HG03025 (cell line): ENCODE results near the gene RGS17.
"Not testable (repeated sequence)": the region's sequence is repeated elsewhere in the genome, so short reads cannot be mapped to it uniquely, and the experiment has no call there.

Experiments used
- ATAC-seq: cut with Tn5 transposase; IDR thresholded peaks from one replicate; pipeline ENCODE4 v1.9.1; 2021; ENCODE audit warnings: mild to moderate bottlenecking, moderate library complexity; ENCODE audit not compliant: unreplicated experiment, low FRiP score

Gene RGS17

GRCh38 chr6:153131037-153131981, at the start of gene RGS17:
TSS of gene RGS17 (minus strand) at chr6:153131282. CDS start at chr6:153044018, 87,264 bp downstream.
- peak; percentile 51 for ATAC-seq

- no peak for ATAC-seq
Measured at GRCh38 chr6:153172815-153173214, 41.7 kb upstream of the RGS17 start.

- ATAC-seq: no peak
Measured at GRCh38 chr6:153170511-153170910, 39.4 kb upstream of the RGS17 start.

GRCh38 chr6:153167907-153168306, 36.8 kb upstream of the RGS17 start:
- no peak for ATAC-seq

GRCh38 chr6:153167061-153167891, 36.2 kb upstream of the RGS17 start:
- ATAC-seq: no peak

GRCh38 chr6:153162646-153163045, 31.6 kb upstream of the RGS17 start:
- ATAC-seq: no peak

GRCh38 chr6:153162172-153162571, 31.1 kb upstream of the RGS17 start:
- ATAC-seq: no peak

GRCh38 chr6:153160221-153160620, 29.1 kb upstream of the RGS17 start:
- no peak for ATAC-seq

- ATAC-seq: no peak
Measured at GRCh38 chr6:153150752-153151440, 19.8 kb upstream of the RGS17 start.

GRCh38 chr6:153150371-153150751, 19.3 kb upstream of the RGS17 start:
- no peak for ATAC-seq

- ATAC-seq: no peak
Measured at GRCh38 chr6:153149891-153150290, 18.8 kb upstream of the RGS17 start.

- no peak for ATAC-seq
Measured at GRCh38 chr6:153146413-153146812, 15.3 kb upstream of the RGS17 start.

GRCh38 chr6:153145591-153145990, 14.5 kb upstream of the RGS17 start:
- no peak for ATAC-seq

- no peak for ATAC-seq
Measured at GRCh38 chr6:153143200-153143599, 12.1 kb upstream of the RGS17 start.

- ATAC-seq: no peak
Measured at GRCh38 chr6:153140299-153140698, 9.2 kb upstream of the RGS17 start.

- ATAC-seq: no peak
Measured at GRCh38 chr6:153138930-153139329, 7.8 kb upstream of the RGS17 start.

- ATAC-seq: no peak
Measured at GRCh38 chr6:153135681-153136080, 4.6 kb upstream of the RGS17 start.

- not testable (repeated sequence) for ATAC-seq
Measured at GRCh38 chr6:153133667-153134066, 2.6 kb upstream of the RGS17 start.

- peak; percentile 17 for ATAC-seq
Measured at GRCh38 chr6:153130515-153131036, 506 bp downstream of the RGS17 start.

- no peak for ATAC-seq
Measured at GRCh38 chr6:153129873-153130514, 1.1 kb downstream of the RGS17 start.
